ENCODE results near the gene ADCY10. TPM values are rescaled to one million over a fixed set of nuclear protein-coding genes. Genes with fewer than 3 reads are reported as not detected.

ADCY10 gene
- total and polyA plus RNA-seq, 2 of the 8 experiments (the other 6 are each of a cell fraction or from before 2014, with no cell fraction given) = 0.02 TPM; not detected in 1

DNA sequence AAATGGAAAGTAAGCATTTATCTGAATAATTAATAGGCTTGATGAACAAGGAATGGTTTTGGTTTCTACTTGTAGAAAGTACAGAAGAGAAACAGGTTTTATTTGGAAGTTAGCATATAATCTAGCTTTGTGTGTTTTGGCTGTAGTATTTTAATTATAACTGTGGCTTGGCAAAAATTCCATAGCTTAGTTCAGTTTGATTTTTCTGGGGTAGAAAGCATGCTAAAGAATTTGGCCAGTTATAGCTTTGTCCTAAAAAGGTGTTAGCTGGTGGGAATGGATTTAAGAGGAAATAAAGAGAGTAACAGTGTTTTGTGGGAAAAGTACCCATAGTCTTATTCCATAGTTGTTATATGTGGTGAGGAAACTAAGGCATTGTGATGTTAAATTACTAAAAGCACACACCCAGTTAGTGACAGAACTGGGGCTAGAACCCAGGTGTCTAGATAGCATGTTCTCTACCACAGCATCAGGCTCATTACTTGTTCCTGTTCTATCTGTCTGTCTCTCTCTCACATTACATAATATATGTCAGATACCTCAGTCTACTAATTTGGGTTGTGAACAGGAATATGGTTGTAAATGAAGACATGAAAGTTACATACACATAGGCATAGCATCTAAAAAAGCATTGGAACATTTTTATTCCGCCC is 137.2 kb downstream of the ADCY10 start:
- Histone ChIP-seq H3K79me2 (ENCODE audit: control insufficient read depth in 1 of 2, insufficient read depth in 2 of 2, low read length in 2 of 2) (no peaks in the 10 kb centered on the region), H2BK5ac (ENCODE audit: low read depth, low read length) (no peak overlapping the region), H4K5ac (ENCODE audit: insufficient read length, low read depth, low read length) (no peak overlapping the region), H2AFZ (ENCODE audit: low read length) (no peak overlapping the region), H3K23me2 (ENCODE audit: low read depth, low read length) (no peaks in the 10 kb centered on the region; the same call in 1 of the 2 replicates), H3K56ac (replicated peaks; ENCODE audit: insufficient read length, low read depth, low read length) (no peak overlapping the region), H2BK15ac (ENCODE audit: low read length) (no peak overlapping the region), H3K4ac (replicated peaks; ENCODE audit: insufficient read length, low read depth, low read length) (no peak overlapping the region), H3K4me3 (ENCODE audit: extremely low read depth in 1 of 4, insufficient read depth in 2 of 4, low read depth in 3 of 4, low read length in 4 of 4) (no peak overlapping the region), H2BK12ac (ENCODE audit: low read depth, low read length) (no peak overlapping the region), H3K36me3 (ENCODE audit: control insufficient read depth in 2 of 4, insufficient read depth in 4 of 4, low read length in 3 of 4) (peaks cover 2 to 50% (median 23%) of the 10 kb centered on the region in 4 experiments; a peak in 7 of 8 replicates), H3K27ac (ENCODE audit: low read depth, low read length) (no peak overlapping the region), H3K79me1 (ENCODE audit: low read depth, low read length) (no peaks in the 10 kb centered on the region), H3K4me1 (replicated peaks in 1 of 4; ENCODE audit: control insufficient read depth in 3 of 4, insufficient read depth in 4 of 4, low read length in 3 of 4) (no peaks in the 10 kb centered on the region), H3K9me3 (ENCODE audit: insufficient read depth in 2 of 2, low read depth in 1 of 2, low read length in 1 of 2) (no peaks in the 10 kb centered on the region), H4K8ac (ENCODE audit: extremely low read depth, insufficient read depth, low read length) (no peak overlapping the region), H3K14ac (ENCODE audit: insufficient read length) (no peak overlapping the region), H3K4me2 (ENCODE audit: insufficient read depth in 1 of 2, low read depth in 2 of 2, low read length in 2 of 2) (no peak overlapping the region), H4K20me1 (replicated peaks in 1 of 2; ENCODE audit: control insufficient read depth in 1 of 2, insufficient read depth in 2 of 2, low read length in 2 of 2) (peaks cover 0 to 2% of the 10 kb centered on the region in 2 experiments), H3K27me3 (replicated peaks in 1 of 4; ENCODE audit: control insufficient read depth in 3 of 4, extremely low read depth in 1 of 4, insufficient read depth in 3 of 4, low read length in 3 of 4) (no peaks in the 10 kb centered on the region), H3K18ac (ENCODE audit: extremely low read depth, low read length) (no peak overlapping the region), H4K91ac (replicated peaks; ENCODE audit: insufficient read length, low read length) (no peak overlapping the region), H3K9ac (replicated peaks in 1 of 4; ENCODE audit: extremely low read depth in 1 of 4, low read depth in 3 of 4, low read length in 3 of 4) (no peak overlapping the region), H2BK120ac (replicated peaks; ENCODE audit: low read depth, low read length) (no peak overlapping the region), H2BK20ac (ENCODE audit: low read length) (no peak overlapping the region), H2AK5ac (ENCODE audit: low read depth, low read length) (no peak overlapping the region), H3K23ac (ENCODE audit: insufficient read length) (no peak overlapping the region)
- CTCF ChIA-PET (ENCODE audit: partially characterized antibody) = no interaction called here
- FAIRE-seq = no peak
- WGBS, 2 experiments (ENCODE audit: extremely low coverage in 1 of 2, insufficient coverage in 1 of 2, insufficient read length in 1 of 2, insufficient replicate concordance in 2 of 2, low coverage in 1 of 2, low lambda C conversion rate in 2 of 2, missing lambda C conversion rate in 1 of 2) = 94% methylated on average over 1 of the region's 1 CpG; no CpG with 5 or more reads in 1 of the 2 experiments
- no peak for DNase-seq (ENCODE audit: low read depth in 1 of 2, low spot score in 2 of 2)
- POLR2A ChIA-PET (ENCODE audit: partially characterized antibody) = no interaction called here
- no peak for TF ChIP-seq ASH2L (IDR thresholded peaks at IDR 0.05; ENCODE audit: low read length)
- no peak for TF ChIP-seq BCL11A (IDR thresholded peaks at IDR 0.05; ENCODE audit: low read depth in 2 of 2, low read length in 2 of 2)
- TF ChIP-seq TAF1 (IDR thresholded peaks at IDR 0.05; ENCODE audit: low read depth, low read length) = no peak
- no peak for TF ChIP-seq SRF (IDR thresholded peaks at IDR 0.05; ENCODE audit: low read depth, low read length)
- TF ChIP-seq, protein P1, sequence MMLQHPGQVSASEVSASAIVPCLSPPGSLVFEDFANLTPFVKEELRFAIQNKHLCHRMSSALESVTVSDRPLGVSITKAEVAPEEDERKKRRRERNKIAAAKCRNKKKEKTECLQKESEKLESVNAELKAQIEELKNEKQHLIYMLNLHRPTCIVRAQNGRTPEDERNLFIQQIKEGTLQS (IDR thresholded peaks at IDR 0.05; ENCODE audit: insufficient read depth, low read depth, low read length) = no peak
